Measurements from ENCODE around the gene RASAL2. TPM values are rescaled to one million over a fixed set of nuclear protein-coding genes. Genes with fewer than 3 reads are reported as not detected.

Gene RASAL2
- total and polyA plus RNA-seq, 12 donors, result 2.4 to 31.5 (median 15.0) TPM

DNA sequence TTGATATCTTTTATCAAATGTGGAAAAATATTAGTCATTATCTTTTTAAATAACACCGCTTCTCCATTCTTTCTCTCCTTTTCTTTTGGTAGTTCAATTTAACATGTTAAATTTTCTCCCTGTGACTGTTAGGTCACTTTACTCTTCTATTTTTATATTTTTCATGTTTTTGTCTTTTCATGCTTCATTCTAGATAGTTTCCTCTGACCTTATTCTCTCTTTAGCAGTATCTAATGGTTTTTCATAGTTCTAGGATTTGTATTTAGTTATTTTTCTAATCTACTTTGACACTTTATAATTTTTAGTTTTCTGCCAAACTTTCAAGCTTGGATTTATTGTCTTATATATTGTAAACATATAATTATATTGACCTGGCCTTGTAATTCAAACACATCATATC is 116.0 kb downstream of the RASAL2 start:
- Histone ChIP-seq H3K36me3 (replicated peaks in 1 of 2) (no peaks in the 10 kb centered on the region), H3K27me3 (no peaks in the 10 kb centered on the region), H3K4me1 (replicated peaks in 1 of 2) (no peaks in the 10 kb centered on the region), H3K9me3 (replicated peaks in 1 of 3) (peaks cover 0 to 16% (median 10%) of the 10 kb centered on the region in 3 donors), H3K27ac (no peak overlapping the region), H3K4me3 (no peak overlapping the region)
- WGBS, 4 donors, result 88 to 97% (median 94%) methylated on average over 1 of the region's 1 CpG
- intact Hi-C loops (cut with DNase I), result no loop called here
- TF ChIP-seq, protein P1, sequence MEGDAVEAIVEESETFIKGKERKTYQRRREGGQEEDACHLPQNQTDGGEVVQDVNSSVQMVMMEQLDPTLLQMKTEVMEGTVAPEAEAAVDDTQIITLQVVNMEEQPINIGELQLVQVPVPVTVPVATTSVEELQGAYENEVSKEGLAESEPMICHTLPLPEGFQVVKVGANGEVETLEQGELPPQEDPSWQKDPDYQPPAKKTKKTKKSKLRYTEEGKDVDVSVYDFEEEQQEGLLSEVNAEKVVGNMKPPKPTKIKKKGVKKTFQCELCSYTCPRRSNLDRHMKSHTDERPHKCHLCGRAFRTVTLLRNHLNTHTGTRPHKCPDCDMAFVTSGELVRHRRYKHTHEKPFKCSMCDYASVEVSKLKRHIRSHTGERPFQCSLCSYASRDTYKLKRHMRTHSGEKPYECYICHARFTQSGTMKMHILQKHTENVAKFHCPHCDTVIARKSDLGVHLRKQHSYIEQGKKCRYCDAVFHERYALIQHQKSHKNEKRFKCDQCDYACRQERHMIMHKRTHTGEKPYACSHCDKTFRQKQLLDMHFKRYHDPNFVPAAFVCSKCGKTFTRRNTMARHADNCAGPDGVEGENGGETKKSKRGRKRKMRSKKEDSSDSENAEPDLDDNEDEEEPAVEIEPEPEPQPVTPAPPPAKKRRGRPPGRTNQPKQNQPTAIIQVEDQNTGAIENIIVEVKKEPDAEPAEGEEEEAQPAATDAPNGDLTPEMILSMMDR (IDR thresholded peaks at IDR 0.05), result no peak
- TF ChIP-seq POLR2A (IDR thresholded peaks at IDR 0.05), result no peak
- DNase-seq, result no peak

DNA sequence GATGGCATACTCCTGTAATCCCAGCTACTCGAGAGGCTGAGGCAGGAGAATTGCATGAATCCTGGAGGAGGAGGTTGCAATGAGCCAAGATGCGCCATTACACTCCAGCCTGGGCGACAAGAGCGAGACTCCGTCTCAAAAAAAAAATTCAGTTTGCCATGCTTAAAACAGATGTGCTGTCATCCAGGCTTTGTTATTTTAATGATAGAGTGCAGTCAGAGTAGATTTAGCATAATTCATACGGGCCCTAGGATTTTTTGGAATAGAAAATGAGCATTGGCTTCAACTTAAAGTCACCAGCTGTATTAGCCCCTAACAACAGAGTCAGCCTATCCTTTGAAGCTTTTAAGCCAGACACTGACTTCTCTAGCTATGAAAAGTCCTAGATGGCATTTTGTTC is 124.6 kb downstream of the RASAL2 start:
- Histone ChIP-seq H3K4me3 (no peak overlapping the region), H3K36me3 (replicated peaks in 1 of 2) (no peaks in the 10 kb centered on the region), H3K4me1 (replicated peaks in 1 of 2) (no peaks in the 10 kb centered on the region), H3K9me3 (replicated peaks in 1 of 3) (no peaks in the 10 kb centered on the region), H3K27ac (no peak overlapping the region), H3K27me3 (no peaks in the 10 kb centered on the region)
- no peak for DNase-seq
- intact Hi-C loops (cut with DNase I), result no loop called here
- WGBS, 4 donors, result 92 to 95% (median 92%) methylated on average over 6 of the region's 6 CpGs
- TF ChIP-seq, protein P1 (IDR thresholded peaks at IDR 0.05), result no peak
- no peak for TF ChIP-seq POLR2A (IDR thresholded peaks at IDR 0.05)

DNA sequence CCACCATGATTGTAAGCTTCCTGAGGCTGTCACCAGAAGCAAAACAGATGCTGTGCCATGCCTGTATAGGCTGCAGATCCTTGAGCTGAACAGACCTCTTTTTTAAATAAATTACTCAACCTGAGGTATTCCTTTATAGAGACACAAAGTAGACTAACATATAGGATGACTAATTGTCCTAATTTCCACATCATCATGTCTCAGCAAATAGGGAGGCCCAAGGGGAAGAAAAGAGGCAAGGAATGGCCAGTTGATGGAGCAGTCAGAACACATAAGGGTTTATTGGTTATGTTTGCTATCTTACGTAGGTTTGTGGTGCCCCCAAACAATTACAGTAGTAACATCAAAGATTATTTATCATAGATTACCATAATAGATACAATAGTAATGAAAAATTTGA is 126.2 kb downstream of the RASAL2 start:
- no peak for TF ChIP-seq POLR2A (IDR thresholded peaks at IDR 0.05)
- TF ChIP-seq, protein P1 (IDR thresholded peaks at IDR 0.05), result no peak
- Histone ChIP-seq H3K36me3 (replicated peaks in 1 of 2) (no peaks in the 10 kb centered on the region), H3K27ac (no peak overlapping the region), H3K27me3 (no peaks in the 10 kb centered on the region), H3K9me3 (replicated peaks in 1 of 3) (no peaks in the 10 kb centered on the region), H3K4me3 (no peak overlapping the region), H3K4me1 (replicated peaks in 1 of 2) (no peaks in the 10 kb centered on the region)
- no peak for DNase-seq
- intact Hi-C loops (cut with DNase I), result loop anchor here in 1 of 2 donors (10.0 kb wide), 1 partner anchor 55 kb away; no protein-coding TSS in a partner anchor
- WGBS, 4 donors, result 94 to 100% (median 98%) methylated on average over 1 of the region's 1 CpG

DNA sequence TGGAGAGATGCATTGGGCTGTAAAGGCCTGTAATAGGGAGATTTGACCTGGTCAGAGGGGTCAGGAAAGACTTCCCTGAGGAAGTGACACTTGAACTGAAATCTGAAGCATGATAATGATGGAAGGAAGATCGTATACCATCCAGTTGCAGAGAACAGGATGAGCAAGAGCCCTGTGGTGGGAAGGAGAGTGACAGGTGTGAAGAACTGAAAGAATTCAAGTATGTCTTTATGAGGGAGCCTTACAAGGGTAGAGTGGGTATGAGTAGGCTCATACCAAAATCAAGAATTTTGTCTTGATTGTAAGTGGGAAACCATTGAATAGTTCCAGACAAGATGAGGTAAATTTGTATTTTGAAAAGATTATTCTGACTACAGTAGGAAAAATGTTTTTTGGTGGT is 129.4 kb downstream of the RASAL2 start:
- H3K27ac ChIP-seq, result no peak overlapping the region
- no peak overlapping the region for H3K4me3 ChIP-seq
- no peaks in the 10 kb centered on the region for H3K27me3 ChIP-seq
- no peak for DNase-seq
- H3K9me3 ChIP-seq (replicated peaks in 1 of 3), result no peaks in the 10 kb centered on the region
- no peaks in the 10 kb centered on the region for H3K36me3 ChIP-seq (replicated peaks in 1 of 2)
- TF ChIP-seq, protein P1 (IDR thresholded peaks at IDR 0.05), result no peak
- WGBS, 4 donors, result 79 to 95% (median 89%) methylated on average over 1 of the region's 1 CpG
- intact Hi-C loops (cut with DNase I), result loop anchor here in 1 of 2 donors (10.0 kb wide), 1 partner anchor 52 kb away; no protein-coding TSS in a partner anchor
- H3K4me1 ChIP-seq (replicated peaks in 1 of 2), result no peaks in the 10 kb centered on the region

Measured in adrenal gland (tissue), 12 donors.